K562 (cell line): ENCODE results near the gene DGCR2. TPM values are rescaled to one million over a fixed set of nuclear protein-coding genes. Genes with fewer than 3 reads are reported as not detected.

ENCODE experiments used
- ATAC-seq: fragments of 200-7000 bp; cut with Tn5 transposase; 3 replicates; pipeline ENCODE4 v1.9.1; 2020; ENCODE audit warnings: moderate library complexity
- BruUV-seq: library from RNA; stranded (reverse); fragments of 400-500 nt; replicated peaks from 2 replicates; lab custom pipeline; 2021; lab: Mats Ljungman, UMichigan
- CTCF ChIA-PET: fragments of 300-600 bp; formaldehyde crosslinking; extraction: SDS; loops from one replicate; lab custom pipeline; 2021; ENCODE audit warnings: low intra/inter-chr PET ratio; lab: Yijun Ruan, JAX
- POLR2A ChIA-PET: fragments of 300-600, 350-650 bp; sonication (Branson Sonifier 250); formaldehyde crosslinking; extraction: SDS; loops from one replicate; lab custom pipeline; 2021; ENCODE audit warnings: antibody characterized with exemption, inconsistent platforms; lab: Yijun Ruan, JAX
- DNase-seq, 4 experiments: peaks; one replicate each; pipeline versions ENCODE4 v3.0.0 to v3.0.0-alpha.2; 2011 to 2018; ENCODE audit warnings: low spot score in 3 of 4, mixed read lengths in 3 of 4; ENCODE audit errors: extremely low read depth in 1 of 4
- FAIRE-seq: peaks from 2 replicates; lab custom pipeline; 2011; peaks lifted over from hg19 to GRCh38; lab: Jason Lieb, UNC
- H2AFZ ChIP-seq: 2 replicates; pipeline ENCODE4 v1.6.0; 2011; ENCODE audit warnings: low read depth, low read length, control low read depth, inconsistent platforms
- H3K27ac ChIP-seq: fragments of 200-600 bp; 3 replicates; pipeline ENCODE4 v1.8.0; 2011; ENCODE audit warnings: low read depth, mild to moderate bottlenecking, control low read depth, inconsistent platforms, low read length, moderate library complexity, mixed read lengths; ENCODE audit errors: extremely low read depth
- H3K27me3 ChIP-seq, 2 experiments: fragments of 300-600 bp in 1 of 2; 2 replicates in 1 of 2; 3 replicates in 1 of 2; pipeline versions ENCODE4 v1.6.0 to v1.8.0; 2011; ENCODE audit warnings: inconsistent platforms in 2 of 2, low read length in 2 of 2, mild to moderate bottlenecking in 1 of 2, mixed read lengths in 1 of 2, moderate library complexity in 1 of 2; ENCODE audit not compliant: control insufficient read depth in 2 of 2, insufficient read depth in 2 of 2
- H3K36me3 ChIP-seq: fragments of 300-600 bp; 3 replicates; pipeline ENCODE4 v1.8.0; 2011; ENCODE audit warnings: mild to moderate bottlenecking, low read length, inconsistent platforms; ENCODE audit not compliant: control insufficient read depth, insufficient read depth
- H3K4me1 ChIP-seq, 2 experiments: fragments of 200-600 bp in 1 of 2; replicated peaks in 1 of 2; 2 replicates in 1 of 2; 3 replicates in 1 of 2; pipeline versions ENCODE4 v1.5.1 to v1.8.0; 2011; ENCODE audit warnings: inconsistent platforms in 2 of 2, low read length in 2 of 2, mild to moderate bottlenecking in 1 of 2, mixed read lengths in 1 of 2, moderate library complexity in 1 of 2; ENCODE audit not compliant: control insufficient read depth in 2 of 2, insufficient read depth in 2 of 2
- H3K4me2 ChIP-seq: 2 replicates; pipeline ENCODE4 v1.6.1; 2011; ENCODE audit warnings: low read length, control low read depth, inconsistent platforms, mixed read lengths; ENCODE audit not compliant: insufficient read depth
- H3K4me3 ChIP-seq: fragments of 200-600 bp; sonication (generic), shearing (Covaris generic); 2 replicates; pipeline ENCODE4 v1.5.1; 2016; ENCODE audit warnings: control low read depth, inconsistent platforms
- H3K79me2 ChIP-seq: fragments of 200-600 bp; 3 replicates; pipeline ENCODE4 v1.8.0; 2011; ENCODE audit warnings: low read length, inconsistent platforms; ENCODE audit not compliant: control insufficient read depth, insufficient read depth
- H3K9ac ChIP-seq, 2 experiments: 2 replicates each; pipeline versions ENCODE4 v1.6.0 to v1.6.1; 2011; ENCODE audit warnings: low read depth in 2 of 2, low read length in 2 of 2, control low read depth in 1 of 2, inconsistent platforms in 1 of 2, mild to moderate bottlenecking in 1 of 2, mixed read lengths in 1 of 2; ENCODE audit not compliant: insufficient read depth in 1 of 2
- H3K9me1 ChIP-seq: one replicate; pipeline ENCODE4 v1.6.0; 2011; ENCODE audit warnings: inconsistent platforms, mild to moderate bottlenecking, low read length, moderate library complexity; ENCODE audit not compliant: control insufficient read depth, insufficient read depth
- H3K9me3 ChIP-seq: replicated peaks from 2 replicates; pipeline ENCODE4 v1.5.1; 2011; ENCODE audit warnings: low read depth, low read length, inconsistent platforms; ENCODE audit not compliant: control insufficient read depth, insufficient read depth
- H4K20me1 ChIP-seq: replicated peaks from 2 replicates; pipeline ENCODE4 v1.6.1; 2011; ENCODE audit warnings: low read length, inconsistent platforms, mixed read lengths; ENCODE audit not compliant: control insufficient read depth, insufficient read depth
- CEBPB ChIP-seq: fragments of 450-650 bp; IDR thresholded peaks from 2 replicates; pipeline ENCODE4 v1.6.1; 2016; ENCODE audit warnings: missing genetic modification characterization, missing compliant biosample characterization
- CEBPG ChIP-seq, 3 experiments: fragments of 200-800 bp in 1 of 3; sonication (Bioruptor generic) in 1 of 3; sonication (generic) in 1 of 3; formaldehyde crosslinking in 1 of 3; IDR thresholded peaks in 2 of 3; conservative IDR thresholded peaks in 1 of 3; 2 replicates each; pipeline versions ENCODE4 v1.6.1 to v1.8.0; 2016 to 2022; ENCODE audit warnings: missing compliant biosample characterization in 2 of 3, missing genetic modification characterization in 2 of 3, mild to moderate bottlenecking in 1 of 3, missing genetic modification reagents in 1 of 3
- EZH2 ChIP-seq: IDR thresholded peaks from 2 replicates; pipeline ENCODE4 v1.6.1; 2012; ENCODE audit warnings: low read depth, mild to moderate bottlenecking, inconsistent platforms, low read length, borderline replicate concordance
- HDAC8 ChIP-seq: fragments of 450-650 bp; IDR thresholded peaks from 2 replicates; pipeline ENCODE4 v1.6.1; 2016; ENCODE audit warnings: mild to moderate bottlenecking, missing genetic modification characterization, moderate library complexity, missing compliant biosample characterization
- KAT7 ChIP-seq: sonication (generic); formaldehyde crosslinking; IDR thresholded peaks from 2 replicates; pipeline ENCODE4 v1.8.0; 2022; ENCODE audit warnings: missing genetic modification reagents, mild to moderate bottlenecking, borderline replicate concordance
- MAZ ChIP-seq, 2 experiments: fragments of 450-650 bp in 1 of 2; sonication (generic) in 1 of 2; formaldehyde crosslinking; IDR thresholded peaks in 1 of 2; conservative IDR thresholded peaks in 1 of 2; 2 replicates each; pipeline versions ENCODE4 v1.4.0 to v1.5.0; 2020; ENCODE audit warnings: mild to moderate bottlenecking in 1 of 2, missing genetic modification reagents in 1 of 2
- NFE2 ChIP-seq: IDR thresholded peaks from 2 replicates; pipeline ENCODE4 v1.6.1; 2014; ENCODE audit warnings: antibody characterized with exemption, low read depth
- NRF1 ChIP-seq, 2 experiments: fragments of 450-650 bp; IDR thresholded peaks in 1 of 2; conservative IDR thresholded peaks in 1 of 2; 2 replicates each; pipeline ENCODE4 v1.6.1; 2014; ENCODE audit warnings: mild to moderate bottlenecking in 2 of 2
- PHTF2 ChIP-seq: fragments of 250-450 bp; sonication (Bioruptor Pico); IDR thresholded peaks from 2 replicates; pipeline ENCODE4 v1.5.0; 2021; ENCODE audit warnings: mild to moderate bottlenecking
- POLR2AphosphoS2 ChIP-seq: IDR thresholded peaks from 2 replicates; pipeline ENCODE4 v1.6.1; 2012; ENCODE audit warnings: low read length, improper control_type of control experiment
- SMAD3 ChIP-seq: fragments of 450-650 bp; formaldehyde crosslinking; conservative IDR thresholded peaks from 2 replicates; pipeline ENCODE4 v1.4.0; 2020; ENCODE audit warnings: mild to moderate bottlenecking
- STAT5B ChIP-seq: fragments of 250-450 bp; sonication (Bioruptor Pico); IDR thresholded peaks from 2 replicates; pipeline ENCODE4 v1.8.0; 2021; ENCODE audit warnings: mild to moderate bottlenecking, inconsistent platforms
- TAF1 ChIP-seq: IDR thresholded peaks from 2 replicates; pipeline ENCODE4 v1.6.1; 2011; ENCODE audit warnings: mild to moderate bottlenecking, low read length, moderate library complexity; ENCODE audit not compliant: insufficient read depth, control insufficient read depth, severe bottlenecking; ENCODE audit errors: extremely low read depth
- XRCC4 ChIP-seq: IDR thresholded peaks from one replicate; pipeline ENCODE4 v1.6.1; 2011; ENCODE audit not compliant: insufficient read depth, insufficient read length; ENCODE audit errors: extremely low read depth
- YBX1 ChIP-seq: fragments of 450-650 bp; IDR thresholded peaks from 2 replicates; pipeline ENCODE4 v1.7.1; 2016; ENCODE audit warnings: mild to moderate bottlenecking
- ZNF165 ChIP-seq: fragments of 250-450 bp; sonication (Bioruptor Pico); IDR thresholded peaks from 2 replicates; pipeline ENCODE4 v1.4.0; 2020; ENCODE audit warnings: borderline replicate concordance
- ZNF384 ChIP-seq: IDR thresholded peaks from 2 replicates; pipeline ENCODE4 v1.6.1; 2012; ENCODE audit warnings: low read depth, low read length, improper control_type of control experiment
- ZNF57 ChIP-seq: fragments of 450-650 bp; formaldehyde crosslinking; IDR thresholded peaks from 2 replicates; pipeline ENCODE4 v1.4.0; 2020; ENCODE audit warnings: mild to moderate bottlenecking, moderate library complexity
- ZNF695 ChIP-seq: fragments of 450-650 bp; formaldehyde crosslinking; IDR thresholded peaks from 2 replicates; pipeline ENCODE4 v1.4.0; 2020; ENCODE audit warnings: mild to moderate bottlenecking, moderate library complexity
- WGBS: fragments of 100-300 bp; shearing (Covaris generic); methylation state at CpG from one replicate; pipeline ENCODE4 v1.1.6; 2016; ENCODE audit warnings: low coverage, mixed read lengths; ENCODE audit not compliant: insufficient coverage; ENCODE audit errors: missing lambda C conversion rate; 5-methylcytosine and 5-hydroxymethylcytosine counted together
- in situ Hi-C: fragments of 300-500 bp; cut with MboI; formaldehyde crosslinking; loops from 4 replicates; pipeline ENCODE4 v1.15.0; 2018; ENCODE audit warnings: inconsistent platforms, mixed read lengths
- intact Hi-C: fragments of 100-400 bp; cut with micrococcal nuclease; formaldehyde crosslinking; loops from 2 replicates; pipeline ENCODE4 v1.14.2; 2022
- polyA plus RNA-seq, 8 experiments: library from polyadenylated mRNA; depleted of rRNA in 4 of 8; stranded (reverse) in 5 of 8; unstranded in 3 of 8; fragments of >200 nt; fragmentation: Nextera tagmentation in 2 of 8; fragmentation: Illumina TruSeq in 1 of 8; extraction: Ambion mirVana in 2 of 8; extraction: Trizol in 1 of 8; gene quantifications; 2 replicates each; pipeline versions ENCODE4 v1.2.1 to v1.2.3, GENCODE V29; 2011 to 2014; ENCODE audit warnings: inconsistent platforms in 1 of 8, missing spikeins in 1 of 8
- total RNA-seq, 7 experiments: library from RNA; depleted of rRNA in 6 of 7; stranded (reverse); fragments of >200 nt in 6 of 7; fragmentation: Illumina TruSeq in 2 of 7; extraction: Trizol in 2 of 7; gene quantifications; 2 replicates each; pipeline versions ENCODE4 v1.2.1 to v1.2.3, GENCODE V29; 2011 to 2021; ENCODE audit warnings: low replicate concordance in 1 of 7
- TF ChIP-seq, protein P1 (sequence below), 2 experiments: fragments of 450-650 bp in 1 of 2; sonication (generic) in 1 of 2; formaldehyde crosslinking; conservative IDR thresholded peaks; 2 replicates each; pipeline versions ENCODE4 v1.4.0 to v1.8.1; 2020 to 2022; ENCODE audit warnings: mild to moderate bottlenecking in 1 of 2, missing genetic modification reagents in 1 of 2

DGCR2 gene
- total and polyA plus RNA-seq, 9 of the 15 experiments (the other 6 are each of a cell fraction or from before 2014, with no cell fraction given) = 0.69 to 101 (median 56.4) TPM

DNA sequence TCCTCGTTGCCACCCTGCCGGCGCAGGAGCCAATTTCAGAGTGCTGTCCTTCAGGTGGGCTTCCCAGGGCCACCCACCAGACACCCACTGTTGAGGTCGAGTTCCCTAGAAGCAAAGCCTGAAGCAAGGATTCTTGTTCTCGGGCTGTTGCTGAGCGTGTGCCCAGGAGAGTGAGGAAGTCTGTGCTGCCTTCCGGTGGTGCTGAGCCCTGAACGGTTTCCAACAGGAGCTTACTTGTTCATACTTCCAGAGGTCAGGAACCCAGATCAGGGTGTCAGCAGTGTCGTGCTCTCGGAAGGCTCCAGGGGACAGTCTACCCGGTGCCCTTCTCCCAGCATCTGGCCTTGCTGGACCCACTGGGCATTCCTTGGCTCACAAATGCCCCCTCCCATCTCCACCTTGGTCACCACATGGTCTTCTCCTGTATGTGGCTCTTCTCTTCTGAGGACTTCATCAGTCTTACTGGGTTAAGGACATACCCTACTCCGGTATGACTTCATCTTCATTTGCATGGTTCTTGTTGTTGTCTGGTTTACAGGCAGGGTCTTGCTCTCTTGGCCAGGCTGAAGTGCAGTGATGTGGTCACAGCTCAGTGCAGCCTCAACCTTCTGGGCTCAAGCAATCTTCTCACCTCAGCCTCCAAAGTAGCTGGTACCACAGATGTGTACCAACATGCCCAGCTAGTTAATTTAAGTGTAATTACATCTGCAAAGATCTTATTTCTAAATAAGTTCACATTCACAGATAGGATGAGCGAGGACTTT is 45.1 kb upstream of the DGCR2 start (continued):
- TF ChIP-seq, protein P1, sequence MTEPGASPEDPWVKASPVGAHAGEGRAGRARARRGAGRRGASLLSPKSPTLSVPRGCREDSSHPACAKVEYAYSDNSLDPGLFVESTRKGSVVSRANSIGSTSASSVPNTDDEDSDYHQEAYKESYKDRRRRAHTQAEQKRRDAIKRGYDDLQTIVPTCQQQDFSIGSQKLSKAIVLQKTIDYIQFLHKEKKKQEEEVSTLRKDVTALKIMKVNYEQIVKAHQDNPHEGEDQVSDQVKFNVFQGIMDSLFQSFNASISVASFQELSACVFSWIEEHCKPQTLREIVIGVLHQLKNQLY (CRISPR knock-in tag; conservative IDR thresholded peaks at IDR 0.05) = 0 out of 4 replicates have a peak, but pooled peaks of 1 of the 2 experiments have one; percentile 53

GRCh38 chr22:19166421-19166820 is 44.2 kb upstream of the DGCR2 start:
- CTCF ChIA-PET = no interaction called here
- no peaks in the 10 kb centered on the region for H3K9me1 ChIP-seq
- no peak overlapping the region for H3K27ac ChIP-seq
- H3K9ac ChIP-seq = peak overlapping the region in 1 of 2 experiments; percentile 60; a peak in 1 of 4 replicates
- H2AFZ ChIP-seq = no peak overlapping the region
- H3K79me2 ChIP-seq = peaks cover 11% of the 10 kb centered on the region
- WGBS = 3% methylated on average over 8 of the region's 8 CpGs
- no peak for DNase-seq
- in situ Hi-C loops (no loop called here), intact Hi-C loops (no loop called here)
- peaks cover 9% of the 10 kb centered on the region for H3K9me3 ChIP-seq
- no peak for ATAC-seq
- BruUV-seq = no TSS peak
- H3K4me2 ChIP-seq = no peak overlapping the region
- no peaks in the 10 kb centered on the region for H3K36me3 ChIP-seq
- H3K4me1 ChIP-seq = peaks cover 18 to 32% of the 10 kb centered on the region in 2 experiments
- H3K4me3 ChIP-seq = no peak overlapping the region
- H4K20me1 ChIP-seq = peaks cover 7% of the 10 kb centered on the region; the same call in 1 of the 2 replicates
- no peak for FAIRE-seq
- H3K27me3 ChIP-seq = peaks cover 33 to 58% of the 10 kb centered on the region in 2 experiments
- POLR2A ChIA-PET = interaction anchor here (1.0 to 4.5 kb wide), 5 partner anchors 9 to 463 kb away, joined by 3 to 64 read pairs (median 3); partner anchors contain the start of genes ESS2 and SLC25A1
- TF ChIP-seq ZNF695 (CRISPR knock-in tag) (no peak), STAT5B (CRISPR knock-in tag) (no peak), ZNF57 (CRISPR knock-in tag) (no peak), SMAD3 (no peak), KAT7 (no peak), NRF1 (conservative IDR thresholded peaks at IDR 0.05 in 1 of 2, IDR thresholded peaks at IDR 0.05 in 1 of 2) (peak; percentile 72 to 73), ZNF165 (CRISPR knock-in tag) (no peak), NFE2 (no peak), CEBPB (tag) (peak; percentile 79), EZH2 (0 out of 2 replicates have a peak, but pooled peaks have one; percentile 24), XRCC4 (no peak), CEBPG (CRISPR knock-in tag; IDR thresholded peaks at IDR 0.05) (no peak), CEBPG (tag; conservative IDR thresholded peaks at IDR 0.05 in 1 of 2, IDR thresholded peaks at IDR 0.05 in 1 of 2) (no peak), MAZ (CRISPR knock-in tag; conservative IDR thresholded peaks at IDR 0.05 in 1 of 2, IDR thresholded peaks at IDR 0.05 in 1 of 2) (no peak), YBX1 (no peak), TAF1 (no peak), PHTF2 (CRISPR knock-in tag) (no peak), HDAC8 (no peak), ZNF384 (peak; percentile 19; the same call in 1 of the 2 replicates), POLR2AphosphoS2 (no peak)
